K562 (cell line): ENCODE data around the gene PRDX3.

ENCODE experiments used
- EZH2 ChIP-seq: IDR thresholded peaks from 2 replicates; pipeline ENCODE4 v1.6.1; 2012; ENCODE audit warnings: low read depth, mild to moderate bottlenecking, inconsistent platforms, low read length, borderline replicate concordance
- MBD2 ChIP-seq: sonication (generic); IDR thresholded peaks from 2 replicates; pipeline ENCODE4 v1.6.1; 2016; ENCODE audit warnings: low read depth, borderline replicate concordance
- MTA3 ChIP-seq: fragments of 450-650 bp; formaldehyde crosslinking; IDR thresholded peaks from 2 replicates; pipeline ENCODE4 v1.6.1; 2017; ENCODE audit warnings: mild to moderate bottlenecking, borderline replicate concordance
- SREBF1 ChIP-seq: fragments of 150-350 bp; IDR thresholded peaks from 2 replicates; pipeline ENCODE4 v1.6.1; 2014; ENCODE audit warnings: antibody characterized with exemption, low read depth, low read length, borderline replicate concordance
- TBL1XR1 ChIP-seq, 2 experiments: IDR thresholded peaks; 2 replicates each; pipeline ENCODE4 v1.6.1; 2012; ENCODE audit warnings: improper control_type of control experiment in 2 of 2, low read length in 2 of 2, mild to moderate bottlenecking in 1 of 2
- YY1 ChIP-seq, 3 experiments: IDR thresholded peaks; 2 replicates each; pipeline ENCODE4 v1.6.1; 2011; ENCODE audit warnings: low read length in 2 of 3, mild to moderate bottlenecking in 2 of 3, moderate library complexity in 2 of 3, borderline replicate concordance in 1 of 3, control low read depth in 1 of 3, low read depth in 1 of 3; ENCODE audit not compliant: insufficient read depth in 3 of 3, insufficient replicate concordance in 2 of 3, control insufficient read depth in 1 of 3, insufficient read length in 1 of 3; ENCODE audit errors: extremely low read depth in 1 of 3
- ZNF175 ChIP-seq: fragments of 200-800 bp; sonication (Bioruptor generic); IDR thresholded peaks from 2 replicates; pipeline ENCODE4 v1.6.1; 2016; ENCODE audit warnings: low read depth, mild to moderate bottlenecking, missing genetic modification characterization, missing compliant biosample characterization
- ZNF398 ChIP-seq: fragments of 250-450 bp; sonication (Bioruptor Pico); IDR thresholded peaks from 2 replicates; pipeline ENCODE4 v1.8.0; 2021; ENCODE audit warnings: moderate library complexity, mild to moderate bottlenecking, inconsistent platforms
- TF ChIP-seq, protein P1 (sequence below): sonication (generic); formaldehyde crosslinking; IDR thresholded peaks from 2 replicates; pipeline ENCODE4 v1.9.0; 2022; ENCODE audit warnings: mild to moderate bottlenecking, missing genetic modification reagents
- TF ChIP-seq, protein P2 (sequence below), 2 experiments: fragments of 200-800 bp in 1 of 2; sonication (Bioruptor generic) in 1 of 2; sonication (generic) in 1 of 2; formaldehyde crosslinking in 1 of 2; IDR thresholded peaks in 1 of 2; conservative IDR thresholded peaks in 1 of 2; 2 replicates each; pipeline versions ENCODE4 v1.5.0 to v1.6.1; 2016 to 2020; ENCODE audit warnings: missing compliant biosample characterization in 1 of 2, missing genetic modification characterization in 1 of 2, missing genetic modification reagents in 1 of 2

DNA sequence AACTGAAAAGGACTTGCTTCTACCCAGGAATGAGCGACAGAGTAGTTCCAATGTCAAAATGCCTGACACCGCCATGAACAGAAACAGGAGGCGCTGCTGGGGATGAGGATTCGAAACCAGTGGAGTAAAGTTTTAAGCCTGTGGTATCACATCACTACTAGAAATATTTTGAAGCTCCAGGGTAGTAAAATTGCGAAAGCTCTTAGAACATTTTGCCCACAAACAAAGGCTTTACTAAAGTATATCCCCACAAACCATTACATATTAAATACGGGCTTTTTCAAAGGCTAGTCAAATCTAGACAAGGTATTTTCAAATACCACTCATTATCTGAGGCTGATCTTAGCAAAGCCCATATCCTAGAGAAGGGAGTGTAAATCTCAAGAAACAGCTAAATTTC, 2.4 kb downstream of the PRDX3 start:
- TF ChIP-seq ZNF175 (CRISPR knock-in tag) (no peak), MBD2 (no peak), YY1 (IDR thresholded peaks at IDR 0.05; ENCODE audit: borderline replicate concordance in 1 of 3, control insufficient read depth in 1 of 3, extremely low read depth in 1 of 3, insufficient read depth in 3 of 3, insufficient read length in 1 of 3, insufficient replicate concordance in 2 of 3, low read depth in 1 of 3, low read length in 2 of 3) (no peak), EZH2 (no peak), MTA3 (no peak), ZNF398 (CRISPR knock-in tag) (no peak), SREBF1 (no peak), TBL1XR1 (IDR thresholded peaks at IDR 0.05; ENCODE audit: low read length in 2 of 2) (no peak)
- TF ChIP-seq, protein P1, sequence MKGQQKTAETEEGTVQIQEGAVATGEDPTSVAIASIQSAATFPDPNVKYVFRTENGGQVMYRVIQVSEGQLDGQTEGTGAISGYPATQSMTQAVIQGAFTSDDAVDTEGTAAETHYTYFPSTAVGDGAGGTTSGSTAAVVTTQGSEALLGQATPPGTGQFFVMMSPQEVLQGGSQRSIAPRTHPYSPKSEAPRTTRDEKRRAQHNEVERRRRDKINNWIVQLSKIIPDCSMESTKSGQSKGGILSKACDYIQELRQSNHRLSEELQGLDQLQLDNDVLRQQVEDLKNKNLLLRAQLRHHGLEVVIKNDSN, result no peak
- TF ChIP-seq, protein P2, sequence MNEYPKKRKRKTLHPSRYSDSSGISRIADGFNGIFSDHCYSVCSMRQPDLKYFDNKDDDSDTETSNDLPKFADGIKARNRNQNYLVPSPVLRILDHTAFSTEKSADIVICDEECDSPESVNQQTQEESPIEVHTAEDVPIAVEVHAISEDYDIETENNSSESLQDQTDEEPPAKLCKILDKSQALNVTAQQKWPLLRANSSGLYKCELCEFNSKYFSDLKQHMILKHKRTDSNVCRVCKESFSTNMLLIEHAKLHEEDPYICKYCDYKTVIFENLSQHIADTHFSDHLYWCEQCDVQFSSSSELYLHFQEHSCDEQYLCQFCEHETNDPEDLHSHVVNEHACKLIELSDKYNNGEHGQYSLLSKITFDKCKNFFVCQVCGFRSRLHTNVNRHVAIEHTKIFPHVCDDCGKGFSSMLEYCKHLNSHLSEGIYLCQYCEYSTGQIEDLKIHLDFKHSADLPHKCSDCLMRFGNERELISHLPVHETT (CRISPR knock-in tag; conservative IDR thresholded peaks at IDR 0.05 in 1 of 2, IDR thresholded peaks at IDR 0.05 in 1 of 2), result no peak
